Fibroblast of mammary gland (primary cell): ENCODE measurements around the gene MYRIP.
A peak's percentile ranks its signal among the peaks of the same experiment; 100 is the strongest.
"Not testable (repeated sequence)": the region's sequence is repeated elsewhere in the genome, so short reads cannot be mapped to it uniquely, and the experiment has no call there.

Experiments
- DNase-seq: peaks from one replicate; pipeline ENCODE4 v3.0.0-alpha.2; 2010; ENCODE audit warnings: low read depth
- H3K4me3 ChIP-seq: 2 replicates; pipeline ENCODE4 v1.5.1; 2011; ENCODE audit warnings: low read depth, mild to moderate bottlenecking, low read length, moderate library complexity; ENCODE audit not compliant: control insufficient read depth
- CTCF ChIP-seq: conservative IDR thresholded peaks from 2 replicates; pipeline ENCODE4 v1.5.1; 2011; ENCODE audit warnings: low read depth, low read length, inconsistent platforms; ENCODE audit not compliant: control insufficient read depth, insufficient read depth

The MYRIP gene

GRCh38 chr3:40130721-40131120 lies 321.3 kb downstream of the MYRIP start:
- TF ChIP-seq CTCF, result no peak
- peak; percentile 54 for DNase-seq
- H3K4me3 ChIP-seq, result no peak overlapping the region

- not testable (repeated sequence) for DNase-seq, H3K4me3 ChIP-seq
These were observed 324.6 kb downstream of the MYRIP start for GRCh38 chr3:40133886-40134575.

GRCh38 chr3:40137591-40138295 lies 328.3 kb downstream of the MYRIP start:
- DNase-seq, result peak; percentile 95
- TF ChIP-seq CTCF, result no peak
- no peak overlapping the region for H3K4me3 ChIP-seq

- DNase-seq, result peak; percentile 45
- no peak for TF ChIP-seq CTCF
- no peak overlapping the region for H3K4me3 ChIP-seq
These were observed 334.1 kb downstream of the MYRIP start for GRCh38 chr3:40143283-40144090.

- H3K4me3 ChIP-seq, result no peak overlapping the region
- DNase-seq, result no peak
- TF ChIP-seq CTCF, result no peak
These were observed 339.4 kb downstream of the MYRIP start for GRCh38 chr3:40148827-40149226.

- DNase-seq, result no peak
- TF ChIP-seq CTCF, result no peak
- no peak overlapping the region for H3K4me3 ChIP-seq
These were observed 343.2 kb downstream of the MYRIP start for GRCh38 chr3:40152482-40153133.
